GM10266 (cell line): ENCODE results near the gene MT1X.
"Not testable (repeated sequence)": the region's sequence is repeated elsewhere in the genome, so short reads cannot be mapped to it uniquely, and the experiment has no call there.

Source experiments
- DNase-seq: peaks from one replicate; pipeline ENCODE4 v3.0.0; 2012; ENCODE audit errors: extremely low spot score
- CTCF ChIP-seq: IDR thresholded peaks from 2 replicates; pipeline ENCODE4 v1.5.1; 2012; ENCODE audit warnings: mild to moderate bottlenecking, low read depth; ENCODE audit not compliant: control insufficient read depth, insufficient read depth; ENCODE audit errors: missing control alignments

MT1X gene

GRCh38 chr16:56667581-56668571 lies 14.4 kb upstream of the MT1X start, which contains the start of gene MT1G:
MT1G (minus strand) TSS chr16:56668065; CDS start chr16:56667993, 72 bp downstream.
- no peak for DNase-seq
- TF ChIP-seq CTCF = no peak

GRCh38 chr16:56669005-56669839 lies 13.0 kb upstream of the MT1X start, which contains the start of gene MT1H:
MT1H (plus strand) TSS chr16:56669814; CDS start chr16:56669885, 71 bp downstream.
- DNase-seq = no peak
- TF ChIP-seq CTCF = no peak

GRCh38 chr16:56669840-56670619 lies 12.2 kb upstream of the MT1X start:
- TF ChIP-seq CTCF = no peak
- no peak for DNase-seq

- no peak for DNase-seq
- no peak for TF ChIP-seq CTCF
Measured at GRCh38 chr16:56670620-56670934, 11.7 kb upstream of the MT1X start.

- DNase-seq = not testable (repeated sequence)
Measured at GRCh38 chr16:56671691-56672090, 10.6 kb upstream of the MT1X start.

GRCh38 chr16:56672171-56672570 lies 10.1 kb upstream of the MT1X start:
- not testable (repeated sequence) for DNase-seq

- DNase-seq = no peak
- TF ChIP-seq CTCF = no peak
Measured at GRCh38 chr16:56672761-56673536, 9.3 kb upstream of the MT1X start.
